ENCODE data around the gene UBTD1.

UBTD1 gene

DNA sequence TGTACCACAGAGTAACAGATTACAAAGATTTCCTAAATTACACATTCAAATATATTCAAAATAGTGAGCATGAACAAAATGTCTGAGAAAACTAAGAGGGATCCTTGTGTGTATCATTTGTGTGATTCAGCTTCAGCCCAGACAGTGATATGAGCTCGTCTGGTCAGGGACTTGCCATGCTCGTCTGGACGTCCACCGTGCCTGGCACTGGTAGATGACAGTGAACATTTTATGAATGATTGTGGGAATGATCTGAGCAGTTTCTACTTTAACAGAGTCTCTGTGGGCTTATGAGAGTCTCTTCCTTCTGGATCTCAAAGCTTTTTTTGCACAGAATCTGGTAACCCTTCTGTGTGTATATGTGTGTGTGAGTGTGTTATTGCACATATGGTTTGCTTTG is 39.7 kb downstream of the UBTD1 start:
- TF ChIP-seq, protein P1, sequence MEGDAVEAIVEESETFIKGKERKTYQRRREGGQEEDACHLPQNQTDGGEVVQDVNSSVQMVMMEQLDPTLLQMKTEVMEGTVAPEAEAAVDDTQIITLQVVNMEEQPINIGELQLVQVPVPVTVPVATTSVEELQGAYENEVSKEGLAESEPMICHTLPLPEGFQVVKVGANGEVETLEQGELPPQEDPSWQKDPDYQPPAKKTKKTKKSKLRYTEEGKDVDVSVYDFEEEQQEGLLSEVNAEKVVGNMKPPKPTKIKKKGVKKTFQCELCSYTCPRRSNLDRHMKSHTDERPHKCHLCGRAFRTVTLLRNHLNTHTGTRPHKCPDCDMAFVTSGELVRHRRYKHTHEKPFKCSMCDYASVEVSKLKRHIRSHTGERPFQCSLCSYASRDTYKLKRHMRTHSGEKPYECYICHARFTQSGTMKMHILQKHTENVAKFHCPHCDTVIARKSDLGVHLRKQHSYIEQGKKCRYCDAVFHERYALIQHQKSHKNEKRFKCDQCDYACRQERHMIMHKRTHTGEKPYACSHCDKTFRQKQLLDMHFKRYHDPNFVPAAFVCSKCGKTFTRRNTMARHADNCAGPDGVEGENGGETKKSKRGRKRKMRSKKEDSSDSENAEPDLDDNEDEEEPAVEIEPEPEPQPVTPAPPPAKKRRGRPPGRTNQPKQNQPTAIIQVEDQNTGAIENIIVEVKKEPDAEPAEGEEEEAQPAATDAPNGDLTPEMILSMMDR (IDR thresholded peaks at IDR 0.05; ENCODE audit: low read depth, low read length, missing control alignments), result no peak
- no peak for DNase-seq (ENCODE audit: low read depth)
- no peak overlapping the region for H3K4me3 ChIP-seq (ENCODE audit: low read depth, low read length)

DNA sequence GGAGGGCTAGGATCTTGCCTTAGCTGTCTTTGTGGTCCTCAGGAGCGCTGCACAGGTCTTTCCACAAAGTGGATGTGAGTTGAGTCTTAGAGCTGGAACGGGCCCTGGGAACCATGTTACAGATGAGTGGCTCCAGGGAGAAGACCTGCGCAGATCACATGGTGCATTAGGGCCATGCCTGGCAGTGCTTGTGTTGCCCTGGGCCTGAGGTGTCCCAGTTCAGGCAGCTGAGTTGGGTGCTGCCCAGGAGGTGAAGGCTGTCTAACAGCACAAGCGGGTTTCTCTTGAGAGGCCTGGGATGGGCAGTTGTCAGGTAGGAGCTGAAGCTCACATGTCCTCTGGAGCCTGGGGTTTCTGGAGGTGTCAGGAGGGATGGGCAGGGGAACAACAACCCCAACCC is 40.1 kb downstream of the UBTD1 start:
- no peak overlapping the region for H3K4me3 ChIP-seq (ENCODE audit: low read depth, low read length)
- TF ChIP-seq, protein P1 (IDR thresholded peaks at IDR 0.05; ENCODE audit: low read depth, low read length, missing control alignments), result no peak
- no peak for DNase-seq (ENCODE audit: low read depth)

DNA sequence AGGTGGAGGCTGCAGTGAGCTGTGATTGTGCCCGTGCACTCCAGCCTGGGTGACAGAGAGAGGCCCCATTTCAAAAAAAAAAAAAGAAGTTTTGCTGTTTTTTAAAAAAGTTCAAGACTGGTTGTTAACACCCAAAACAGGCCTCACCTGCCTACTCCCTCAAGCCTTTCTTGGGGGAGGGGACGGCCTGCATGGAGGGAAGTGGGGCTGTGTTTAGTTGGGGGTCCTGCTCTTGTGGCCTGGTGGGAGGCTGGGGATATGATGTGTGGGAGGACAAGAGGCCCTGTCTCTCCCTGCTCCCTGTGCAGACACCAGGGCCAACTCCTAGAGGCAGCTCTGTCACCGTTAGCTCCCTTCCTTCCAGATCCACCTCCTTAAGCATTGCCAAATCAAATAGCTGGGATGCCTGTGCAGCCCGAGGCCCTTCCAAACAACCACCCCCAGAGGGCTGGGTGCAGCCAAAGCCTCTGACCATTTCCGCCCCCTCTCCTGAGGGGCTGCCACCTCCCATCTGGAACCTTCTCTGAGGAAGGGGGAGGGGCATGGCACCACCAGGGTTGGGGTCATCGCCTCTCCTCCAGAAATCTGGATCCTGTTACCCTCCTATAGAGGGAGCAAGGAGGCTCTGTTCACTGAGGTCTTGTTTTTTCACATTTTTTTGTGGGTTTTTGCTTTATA is 40.9 kb downstream of the UBTD1 start:
- no peak for DNase-seq (ENCODE audit: low read depth)
- TF ChIP-seq, protein P1 (IDR thresholded peaks at IDR 0.05; ENCODE audit: low read depth, low read length, missing control alignments), result no peak
- no peak overlapping the region for H3K4me3 ChIP-seq (ENCODE audit: low read depth, low read length)

DNA sequence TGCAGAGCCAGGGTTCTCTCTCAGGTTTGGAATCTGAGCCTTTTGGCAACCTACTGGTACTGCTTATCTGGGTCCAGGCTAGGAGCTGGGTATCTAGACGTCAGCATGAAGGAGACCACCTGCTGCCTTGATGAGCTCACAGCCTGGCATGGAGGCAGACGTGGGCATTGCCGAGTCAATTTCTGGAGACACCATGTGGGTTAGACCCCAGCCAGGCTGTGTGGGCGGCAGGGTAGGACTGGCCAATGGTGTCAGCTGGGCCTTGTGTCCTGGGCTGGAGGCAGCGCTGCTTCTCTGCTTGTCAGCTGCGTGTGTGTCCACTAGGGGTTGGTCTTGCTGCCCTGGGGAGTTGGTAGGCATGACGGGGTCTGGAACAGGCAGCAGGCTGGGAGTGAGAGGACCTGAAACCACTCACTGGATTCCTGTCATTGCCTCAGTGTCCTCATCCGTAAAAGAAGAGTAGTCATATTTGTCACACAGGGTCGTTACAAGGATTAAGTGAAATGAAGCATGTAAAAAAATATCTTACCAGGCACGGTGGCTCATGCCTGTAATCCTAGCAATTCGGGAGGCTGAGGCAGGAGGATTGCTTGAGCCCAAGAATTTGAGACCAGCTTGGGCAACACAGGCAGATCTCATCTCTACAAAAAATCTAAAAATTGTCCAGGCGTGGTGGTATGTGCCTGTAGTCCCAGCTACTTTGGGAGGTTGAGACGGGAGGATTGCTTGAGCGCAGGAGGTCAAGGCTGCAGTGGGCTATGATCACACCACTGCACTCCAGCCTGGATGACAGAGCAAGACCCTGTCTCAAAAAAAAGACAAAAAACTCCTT is 42.2 kb downstream of the UBTD1 start:
- TF ChIP-seq, protein P1 (IDR thresholded peaks at IDR 0.05; ENCODE audit: low read depth, low read length, missing control alignments), result no peak
- no peak for DNase-seq (ENCODE audit: low read depth)
- H3K4me3 ChIP-seq (ENCODE audit: low read depth, low read length), result no peak overlapping the region

DNA sequence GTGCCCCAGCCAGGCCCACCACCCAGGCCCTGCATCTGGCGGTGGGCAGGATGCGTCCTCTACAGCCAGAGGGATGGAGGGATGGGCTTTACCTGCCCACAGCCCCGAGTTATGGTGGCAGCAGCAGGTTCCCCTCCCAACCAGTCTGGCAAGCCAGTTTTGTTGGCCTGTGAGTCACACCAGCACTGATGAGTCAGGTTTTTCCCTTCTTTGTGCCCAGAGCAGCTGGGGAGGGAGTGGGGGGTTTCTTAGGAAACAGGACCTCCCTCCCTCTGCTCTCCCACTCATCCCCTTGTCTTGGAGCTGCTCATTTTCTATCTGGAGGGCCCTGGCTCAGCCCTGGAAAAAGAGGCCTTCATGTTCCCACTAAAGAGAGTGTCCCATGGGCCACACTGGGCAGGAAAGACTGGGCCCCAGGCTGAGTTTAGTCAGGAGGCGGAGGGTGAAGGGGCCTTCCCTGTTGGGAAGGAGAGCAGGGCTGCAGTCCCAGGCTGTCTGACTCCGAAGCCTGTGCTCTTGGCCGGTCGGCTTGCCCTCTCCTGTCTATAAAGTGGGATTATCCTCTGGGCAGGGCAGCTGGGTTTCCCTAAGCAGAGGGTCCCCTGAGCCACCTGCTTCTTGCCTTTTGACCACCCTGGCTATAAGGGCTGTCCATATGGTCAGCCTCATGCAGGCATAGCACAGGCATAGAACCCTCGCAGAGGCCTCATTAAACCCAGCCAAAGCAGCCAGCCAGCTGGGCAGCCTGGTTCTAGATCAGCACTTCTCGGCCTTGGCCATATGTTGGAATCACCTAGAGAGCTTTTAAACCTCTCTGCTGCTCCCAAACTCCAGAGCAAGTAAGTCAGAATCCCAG is 43.7 kb downstream of the UBTD1 start:
- DNase-seq (ENCODE audit: low read depth), result no peak
- no peak overlapping the region for H3K4me3 ChIP-seq (ENCODE audit: low read depth, low read length)
- TF ChIP-seq, protein P1 (IDR thresholded peaks at IDR 0.05; ENCODE audit: low read depth, low read length, missing control alignments), result no peak

DNA sequence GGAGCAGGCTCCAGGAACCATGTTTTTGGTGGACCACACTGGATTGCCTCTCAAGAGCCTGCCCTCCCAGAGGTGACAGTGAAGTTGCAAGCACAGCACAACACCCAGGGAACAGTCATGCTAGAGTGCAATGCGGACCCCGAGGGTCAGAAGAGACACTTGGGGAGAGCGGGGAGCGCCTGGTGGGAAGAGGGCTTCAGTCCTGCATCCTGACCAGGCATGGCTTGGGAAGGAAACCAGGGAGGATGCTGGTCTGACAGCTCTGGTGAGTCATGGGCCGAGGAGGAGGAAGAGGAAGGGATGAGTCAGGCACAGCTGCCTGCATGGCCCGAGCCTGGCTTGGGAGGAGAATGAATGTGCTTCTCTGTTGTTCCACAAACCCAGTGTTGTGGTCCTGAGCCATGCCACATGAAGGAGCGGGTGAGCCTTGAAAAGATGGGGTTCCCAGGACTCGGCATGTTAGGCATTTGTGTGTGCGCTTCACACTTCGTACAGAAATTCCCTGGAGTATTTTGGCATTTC is 44.4 kb downstream of the UBTD1 start:
- no peak for DNase-seq (ENCODE audit: low read depth)
- no peak overlapping the region for H3K4me3 ChIP-seq (ENCODE audit: low read depth, low read length)
- TF ChIP-seq, protein P1 (IDR thresholded peaks at IDR 0.05; ENCODE audit: low read depth, low read length, missing control alignments), result no peak

All from GM12864 (cell line).